K562 (cell line): ENCODE measurements around the gene COL26A1. TPM values are rescaled to one million over a fixed set of nuclear protein-coding genes. Genes with fewer than 3 reads are reported as not detected.

Experiments
- AFF1 ChIP-seq, 2 experiments: fragments of 450-650 bp; IDR thresholded peaks; 2 replicates each; pipeline ENCODE4 v1.6.1; 2018; ENCODE audit warnings: mild to moderate bottlenecking in 2 of 2, low read depth in 1 of 2; ENCODE audit not compliant: partially characterized antibody in 2 of 2
- DDX20 ChIP-seq: fragments of 450-650 bp; IDR thresholded peaks from 2 replicates; pipeline ENCODE4 v1.6.1; 2016; ENCODE audit warnings: missing genetic modification characterization, low read depth, mild to moderate bottlenecking, missing compliant biosample characterization, moderate library complexity
- GABPB1 ChIP-seq: sonication (generic); formaldehyde crosslinking; IDR thresholded peaks from 2 replicates; pipeline ENCODE4 v1.8.0; 2022; ENCODE audit warnings: mild to moderate bottlenecking, missing genetic modification reagents
- GATAD2B ChIP-seq: fragments of 450-650 bp; IDR thresholded peaks from 2 replicates; pipeline ENCODE4 v1.6.1; 2017; ENCODE audit warnings: mild to moderate bottlenecking, borderline replicate concordance
- GMEB1 ChIP-seq: fragments of 250-450 bp; sonication (Bioruptor Pico); IDR thresholded peaks from 2 replicates; pipeline ENCODE4 v1.4.0; 2020; ENCODE audit warnings: mild to moderate bottlenecking
- NFYB ChIP-seq: IDR thresholded peaks from 2 replicates; pipeline ENCODE4 v1.6.1; 2011; ENCODE audit warnings: mild to moderate bottlenecking, moderate library complexity; ENCODE audit not compliant: insufficient read length; ENCODE audit errors: extremely low read depth
- NR2C2 ChIP-seq, 2 experiments: fragments of 200-800 bp in 1 of 2; sonication (Bioruptor generic) in 1 of 2; sonication (generic) in 1 of 2; formaldehyde crosslinking in 1 of 2; IDR thresholded peaks; 2 replicates each; pipeline versions ENCODE4 v1.6.1 to v1.8.0; 2016 to 2022; ENCODE audit warnings: mild to moderate bottlenecking in 1 of 2, missing compliant biosample characterization in 1 of 2, missing genetic modification characterization in 1 of 2, missing genetic modification reagents in 1 of 2
- NR3C1 ChIP-seq: sonication (generic); formaldehyde crosslinking; IDR thresholded peaks from 2 replicates; pipeline ENCODE4 v1.8.1; 2022; ENCODE audit warnings: missing genetic modification reagents
- NR4A1 ChIP-seq, 2 experiments: fragments of 250-450 bp in 1 of 2; fragments of 450-650 bp in 1 of 2; sonication (Bioruptor Pico) in 1 of 2; IDR thresholded peaks; 2 replicates each; pipeline versions ENCODE4 v1.4.0 to v1.6.1; 2016 to 2020; ENCODE audit warnings: mild to moderate bottlenecking in 2 of 2, missing compliant biosample characterization in 1 of 2, missing genetic modification characterization in 1 of 2, moderate library complexity in 1 of 2
- PTRF ChIP-seq: fragments of 450-650 bp; IDR thresholded peaks from 2 replicates; pipeline ENCODE4 v1.6.1; 2016; ENCODE audit warnings: mild to moderate bottlenecking, missing genetic modification characterization, missing compliant biosample characterization
- RFX5 ChIP-seq: IDR thresholded peaks from 2 replicates; pipeline ENCODE4 v1.6.1; 2011; ENCODE audit warnings: low read depth, mild to moderate bottlenecking, improper control_type of control experiment, low read length
- SRSF3 ChIP-seq: fragments of 200-400 bp; formaldehyde crosslinking; IDR thresholded peaks from 2 replicates; pipeline ENCODE4 v1.6.1; 2016; ENCODE audit warnings: mild to moderate bottlenecking, low read length, moderate library complexity; ENCODE audit not compliant: insufficient read depth
- USF1 ChIP-seq: sonication (generic); formaldehyde crosslinking; IDR thresholded peaks from 2 replicates; pipeline ENCODE4 v1.9.0; 2022; ENCODE audit warnings: mild to moderate bottlenecking, missing genetic modification reagents
- XRCC4 ChIP-seq: IDR thresholded peaks from one replicate; pipeline ENCODE4 v1.6.1; 2011; ENCODE audit not compliant: insufficient read depth, insufficient read length; ENCODE audit errors: extremely low read depth
- ZEB2 ChIP-seq: fragments of 450-650 bp; IDR thresholded peaks from 2 replicates; pipeline ENCODE4 v1.6.1; 2016
- ZNF174 ChIP-seq: fragments of 250-450 bp; sonication (Bioruptor Pico); IDR thresholded peaks from 2 replicates; pipeline ENCODE4 v1.4.0; 2020; ENCODE audit warnings: mild to moderate bottlenecking
- ZNF175 ChIP-seq: fragments of 200-800 bp; sonication (Bioruptor generic); IDR thresholded peaks from 2 replicates; pipeline ENCODE4 v1.6.1; 2016; ENCODE audit warnings: low read depth, mild to moderate bottlenecking, missing genetic modification characterization, missing compliant biosample characterization
- ZNF280B ChIP-seq: fragments of 250-450 bp; sonication (Bioruptor Pico); IDR thresholded peaks from 2 replicates; pipeline ENCODE4 v1.5.1; 2021; ENCODE audit warnings: mild to moderate bottlenecking
- ZNF316 ChIP-seq: fragments of 450-650 bp; IDR thresholded peaks from 2 replicates; pipeline ENCODE4 v1.6.1; 2016
- polyA plus RNA-seq, 8 experiments: library from polyadenylated mRNA; depleted of rRNA in 4 of 8; stranded (reverse) in 5 of 8; unstranded in 3 of 8; fragments of >200 nt; fragmentation: Nextera tagmentation in 2 of 8; fragmentation: Illumina TruSeq in 1 of 8; extraction: Ambion mirVana in 2 of 8; extraction: Trizol in 1 of 8; gene quantifications; 2 replicates each; pipeline versions ENCODE4 v1.2.1 to v1.2.3, GENCODE V29; 2011 to 2014; ENCODE audit warnings: inconsistent platforms in 1 of 8, missing spikeins in 1 of 8
- total RNA-seq, 7 experiments: library from RNA; depleted of rRNA in 6 of 7; stranded (reverse); fragments of >200 nt in 6 of 7; fragmentation: Illumina TruSeq in 2 of 7; extraction: Trizol in 2 of 7; gene quantifications; 2 replicates each; pipeline versions ENCODE4 v1.2.1 to v1.2.3, GENCODE V29; 2011 to 2021; ENCODE audit warnings: low replicate concordance in 1 of 7

The COL26A1 gene
- total and polyA plus RNA-seq, 9 of the 15 experiments (the other 6 are each of a cell fraction or from before 2014, with no cell fraction given), result 0.04 to 0.39 (median 0.07) TPM; not detected in 5

- TF ChIP-seq NR2C2 (CRISPR knock-in tag; IDR thresholded peaks at IDR 0.05) (no peak), NR2C2 (tag; IDR thresholded peaks at IDR 0.05) (0 out of 2 replicates have a peak, but pooled peaks have one; percentile 24), DDX20 (tag) (no peak), RFX5 (no peak), NR4A1 (CRISPR knock-in tag; IDR thresholded peaks at IDR 0.05) (no peak), NR4A1 (tag; IDR thresholded peaks at IDR 0.05) (no peak), GABPB1 (peak; percentile 79), AFF1 (IDR thresholded peaks at IDR 0.05; ENCODE audit: low read depth in 1 of 2, partially characterized antibody in 2 of 2) (no peak), NFYB (no peak), ZEB2 (no peak), ZNF174 (CRISPR knock-in tag) (no peak), XRCC4 (no peak), ZNF175 (CRISPR knock-in tag) (no peak), PTRF (tag) (no peak), ZNF280B (no peak), GATAD2B (no peak), GMEB1 (CRISPR knock-in tag) (no peak), ZNF316 (no peak), SRSF3 (no peak), NR3C1 (CRISPR knock-in tag) (no peak), USF1 (CRISPR knock-in tag) (no peak)
Observed at GRCh38 chr7:101321491-101322401, 40.9 kb upstream of the COL26A1 start, which contains the start of gene IFT22 (continued).
